K562 (cell line): ENCODE results near the gene SFSWAP. TPM values are rescaled to one million over a fixed set of nuclear protein-coding genes. Genes with fewer than 3 reads are reported as not detected.

Source experiments
- ATAC-seq: fragments of 200-7000 bp; cut with Tn5 transposase; 3 replicates; pipeline ENCODE4 v1.9.1; 2020; ENCODE audit warnings: moderate library complexity
- BruUV-seq: library from RNA; stranded (reverse); fragments of 400-500 nt; replicated peaks from 2 replicates; lab custom pipeline; 2021; lab: Mats Ljungman, UMichigan
- CTCF ChIA-PET: fragments of 300-600 bp; formaldehyde crosslinking; extraction: SDS; loops from one replicate; lab custom pipeline; 2021; ENCODE audit warnings: low intra/inter-chr PET ratio; lab: Yijun Ruan, JAX
- POLR2A ChIA-PET: fragments of 300-600, 350-650 bp; sonication (Branson Sonifier 250); formaldehyde crosslinking; extraction: SDS; loops from one replicate; lab custom pipeline; 2021; ENCODE audit warnings: antibody characterized with exemption, inconsistent platforms; lab: Yijun Ruan, JAX
- DNase-seq, 4 experiments: peaks; one replicate each; pipeline versions ENCODE4 v3.0.0 to v3.0.0-alpha.2; 2011 to 2018; ENCODE audit warnings: low spot score in 3 of 4, mixed read lengths in 3 of 4; ENCODE audit errors: extremely low read depth in 1 of 4
- FAIRE-seq: peaks from 2 replicates; lab custom pipeline; 2011; peaks lifted over from hg19 to GRCh38; lab: Jason Lieb, UNC
- H2AFZ ChIP-seq: 2 replicates; pipeline ENCODE4 v1.6.0; 2011; ENCODE audit warnings: low read depth, low read length, control low read depth, inconsistent platforms
- H3K27ac ChIP-seq: fragments of 200-600 bp; 3 replicates; pipeline ENCODE4 v1.8.0; 2011; ENCODE audit warnings: low read depth, mild to moderate bottlenecking, control low read depth, inconsistent platforms, low read length, moderate library complexity, mixed read lengths; ENCODE audit errors: extremely low read depth
- H3K27me3 ChIP-seq, 2 experiments: fragments of 300-600 bp in 1 of 2; 2 replicates in 1 of 2; 3 replicates in 1 of 2; pipeline versions ENCODE4 v1.6.0 to v1.8.0; 2011; ENCODE audit warnings: inconsistent platforms in 2 of 2, low read length in 2 of 2, mild to moderate bottlenecking in 1 of 2, mixed read lengths in 1 of 2, moderate library complexity in 1 of 2; ENCODE audit not compliant: control insufficient read depth in 2 of 2, insufficient read depth in 2 of 2
- H3K36me3 ChIP-seq: fragments of 300-600 bp; 3 replicates; pipeline ENCODE4 v1.8.0; 2011; ENCODE audit warnings: mild to moderate bottlenecking, low read length, inconsistent platforms; ENCODE audit not compliant: control insufficient read depth, insufficient read depth
- H3K4me1 ChIP-seq, 2 experiments: fragments of 200-600 bp in 1 of 2; replicated peaks in 1 of 2; 2 replicates in 1 of 2; 3 replicates in 1 of 2; pipeline versions ENCODE4 v1.5.1 to v1.8.0; 2011; ENCODE audit warnings: inconsistent platforms in 2 of 2, low read length in 2 of 2, mild to moderate bottlenecking in 1 of 2, mixed read lengths in 1 of 2, moderate library complexity in 1 of 2; ENCODE audit not compliant: control insufficient read depth in 2 of 2, insufficient read depth in 2 of 2
- H3K4me2 ChIP-seq: 2 replicates; pipeline ENCODE4 v1.6.1; 2011; ENCODE audit warnings: low read length, control low read depth, inconsistent platforms, mixed read lengths; ENCODE audit not compliant: insufficient read depth
- H3K4me3 ChIP-seq: fragments of 200-600 bp; sonication (generic), shearing (Covaris generic); 2 replicates; pipeline ENCODE4 v1.5.1; 2016; ENCODE audit warnings: control low read depth, inconsistent platforms
- H3K79me2 ChIP-seq: fragments of 200-600 bp; 3 replicates; pipeline ENCODE4 v1.8.0; 2011; ENCODE audit warnings: low read length, inconsistent platforms; ENCODE audit not compliant: control insufficient read depth, insufficient read depth
- H3K9ac ChIP-seq, 2 experiments: 2 replicates each; pipeline versions ENCODE4 v1.6.0 to v1.6.1; 2011; ENCODE audit warnings: low read depth in 2 of 2, low read length in 2 of 2, control low read depth in 1 of 2, inconsistent platforms in 1 of 2, mild to moderate bottlenecking in 1 of 2, mixed read lengths in 1 of 2; ENCODE audit not compliant: insufficient read depth in 1 of 2
- H3K9me1 ChIP-seq: one replicate; pipeline ENCODE4 v1.6.0; 2011; ENCODE audit warnings: inconsistent platforms, mild to moderate bottlenecking, low read length, moderate library complexity; ENCODE audit not compliant: control insufficient read depth, insufficient read depth
- H3K9me3 ChIP-seq: replicated peaks from 2 replicates; pipeline ENCODE4 v1.5.1; 2011; ENCODE audit warnings: low read depth, low read length, inconsistent platforms; ENCODE audit not compliant: control insufficient read depth, insufficient read depth
- H4K20me1 ChIP-seq: replicated peaks from 2 replicates; pipeline ENCODE4 v1.6.1; 2011; ENCODE audit warnings: low read length, inconsistent platforms, mixed read lengths; ENCODE audit not compliant: control insufficient read depth, insufficient read depth
- NFE2 ChIP-seq: IDR thresholded peaks from 2 replicates; pipeline ENCODE4 v1.6.1; 2014; ENCODE audit warnings: antibody characterized with exemption, low read depth
- SMARCA5 ChIP-seq: fragments of 450-650 bp; IDR thresholded peaks from 2 replicates; pipeline ENCODE4 v1.6.1; 2016
- SNAPC5 ChIP-seq: fragments of 250-450 bp; sonication (Bioruptor Pico); IDR thresholded peaks from 2 replicates; pipeline ENCODE4 v1.8.0; 2021; ENCODE audit warnings: moderate library complexity, mild to moderate bottlenecking, inconsistent platforms
- ZNF274 ChIP-seq: IDR thresholded peaks from 2 replicates; pipeline ENCODE4 v1.6.1; 2011; ENCODE audit warnings: low read depth, mild to moderate bottlenecking, low read length, moderate library complexity, borderline replicate concordance
- ZNF449 ChIP-seq: fragments of 250-450 bp; sonication (Bioruptor Pico); IDR thresholded peaks from 2 replicates; pipeline ENCODE4 v1.8.0; 2022; ENCODE audit warnings: moderate library complexity, mild to moderate bottlenecking, inconsistent platforms
- WGBS: fragments of 100-300 bp; shearing (Covaris generic); methylation state at CpG from one replicate; pipeline ENCODE4 v1.1.6; 2016; ENCODE audit warnings: low coverage, mixed read lengths; ENCODE audit not compliant: insufficient coverage; ENCODE audit errors: missing lambda C conversion rate; 5-methylcytosine and 5-hydroxymethylcytosine counted together
- in situ Hi-C: fragments of 300-500 bp; cut with MboI; formaldehyde crosslinking; loops from 4 replicates; pipeline ENCODE4 v1.15.0; 2018; ENCODE audit warnings: inconsistent platforms, mixed read lengths
- intact Hi-C: fragments of 100-400 bp; cut with micrococcal nuclease; formaldehyde crosslinking; loops from 2 replicates; pipeline ENCODE4 v1.14.2; 2022
- polyA plus RNA-seq, 8 experiments: library from polyadenylated mRNA; depleted of rRNA in 4 of 8; stranded (reverse) in 5 of 8; unstranded in 3 of 8; fragments of >200 nt; fragmentation: Nextera tagmentation in 2 of 8; fragmentation: Illumina TruSeq in 1 of 8; extraction: Ambion mirVana in 2 of 8; extraction: Trizol in 1 of 8; gene quantifications; 2 replicates each; pipeline versions ENCODE4 v1.2.1 to v1.2.3, GENCODE V29; 2011 to 2014; ENCODE audit warnings: inconsistent platforms in 1 of 8, missing spikeins in 1 of 8
- total RNA-seq, 7 experiments: library from RNA; depleted of rRNA in 6 of 7; stranded (reverse); fragments of >200 nt in 6 of 7; fragmentation: Illumina TruSeq in 2 of 7; extraction: Trizol in 2 of 7; gene quantifications; 2 replicates each; pipeline versions ENCODE4 v1.2.1 to v1.2.3, GENCODE V29; 2011 to 2021; ENCODE audit warnings: low replicate concordance in 1 of 7
- TF ChIP-seq, protein P1 (sequence below): fragments of 450-650 bp; IDR thresholded peaks from 2 replicates; pipeline ENCODE4 v1.6.1; 2016; ENCODE audit warnings: antibody characterized with exemption

Gene SFSWAP
- total and polyA plus RNA-seq, 9 of the 15 experiments (the other 6 are each of a cell fraction or from before 2014, with no cell fraction given) = 2.4 to 60.4 (median 32.6) TPM

DNA sequence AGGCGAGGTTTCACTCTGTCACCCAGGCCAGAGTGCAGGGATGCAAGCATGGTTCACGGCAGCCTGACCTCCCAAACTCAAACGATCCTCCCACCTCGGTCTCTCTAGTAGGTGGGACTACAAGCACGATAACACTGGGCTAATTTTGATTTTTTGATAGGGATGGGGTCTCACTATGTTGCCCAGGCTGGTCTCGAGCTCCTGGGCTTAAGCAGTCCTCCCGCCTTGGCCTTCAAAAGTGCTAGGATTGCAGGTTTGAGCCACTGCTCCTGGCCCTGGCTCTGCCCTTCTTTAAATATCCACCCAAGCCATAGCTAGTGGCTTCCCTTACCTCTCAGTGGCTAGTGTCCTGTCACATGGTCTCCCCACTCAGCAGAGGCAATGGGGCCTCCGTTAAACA is 17.8 kb downstream of the SFSWAP start:
- ChIA-PET CTCF (interaction anchor here (0.6 kb wide), 1 partner anchor 342 kb away, joined by 3 read pairs; no protein-coding TSS in a partner anchor), POLR2A (no interaction called here)
- BruUV-seq = no TSS peak
- WGBS = 92% methylated on average over 8 of the region's 8 CpGs
- Histone ChIP-seq H3K9me3 (no peaks in the 10 kb centered on the region), H3K27me3 (no peaks in the 10 kb centered on the region), H3K4me2 (no peak overlapping the region), H3K36me3 (peaks cover 97% of the 10 kb centered on the region), H3K27ac (no peak overlapping the region), H3K9ac (no peak overlapping the region), H3K4me3 (no peak overlapping the region), H3K4me1 (no peaks in the 10 kb centered on the region; a peak in 1 of 5 replicates), H3K9me1 (no peaks in the 10 kb centered on the region), H4K20me1 (peaks cover 4% of the 10 kb centered on the region; the same call in 1 of the 2 replicates), H2AFZ (no peak overlapping the region), H3K79me2 (peaks cover 5% of the 10 kb centered on the region; the same call in 2 of the 3 replicates)
- FAIRE-seq = no peak
- no peak for ATAC-seq
- TF ChIP-seq ZNF449 (no peak), ZNF274 (no peak), SNAPC5 (CRISPR knock-in tag) (no peak), SMARCA5 (no peak), NFE2 (no peak)
- TF ChIP-seq, protein P1, sequence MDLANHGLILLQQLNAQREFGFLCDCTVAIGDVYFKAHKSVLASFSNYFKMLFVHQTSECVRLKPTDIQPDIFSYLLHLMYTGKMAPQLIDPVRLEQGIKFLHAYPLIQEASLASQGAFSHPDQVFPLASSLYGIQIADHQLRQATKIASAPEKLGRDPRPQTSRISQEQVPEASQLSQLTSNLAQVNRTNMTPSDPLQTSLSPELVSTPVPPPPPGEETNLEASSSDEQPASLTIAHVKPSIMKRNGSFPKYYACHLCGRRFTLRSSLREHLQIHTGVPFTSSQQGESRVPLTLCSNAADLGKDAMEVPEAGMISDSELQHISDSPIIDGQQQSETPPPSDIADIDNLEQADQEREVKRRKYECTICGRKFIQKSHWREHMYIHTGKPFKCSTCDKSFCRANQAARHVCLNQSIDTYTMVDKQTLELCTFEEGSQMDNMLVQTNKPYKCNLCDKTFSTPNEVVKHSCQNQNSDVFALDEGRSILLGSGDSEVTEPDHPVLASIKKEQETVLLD = no peak
- in situ Hi-C loops (no loop called here), intact Hi-C loops (no loop called here)
- no peak for DNase-seq
